K562 (cell line): ENCODE measurements around the gene CTXN3. TPM values are rescaled to one million over a fixed set of nuclear protein-coding genes. Genes with fewer than 3 reads are reported as not detected.

Experiments used
- ATAC-seq: fragments of 200-7000 bp; cut with Tn5 transposase; 3 replicates; pipeline ENCODE4 v1.9.1; 2020; ENCODE audit warnings: moderate library complexity
- BruUV-seq: library from RNA; stranded (reverse); fragments of 400-500 nt; replicated peaks from 2 replicates; lab custom pipeline; 2021; lab: Mats Ljungman, UMichigan
- CTCF ChIA-PET: fragments of 300-600 bp; formaldehyde crosslinking; extraction: SDS; loops from one replicate; lab custom pipeline; 2021; ENCODE audit warnings: low intra/inter-chr PET ratio; lab: Yijun Ruan, JAX
- POLR2A ChIA-PET: fragments of 300-600, 350-650 bp; sonication (Branson Sonifier 250); formaldehyde crosslinking; extraction: SDS; loops from one replicate; lab custom pipeline; 2021; ENCODE audit warnings: antibody characterized with exemption, inconsistent platforms; lab: Yijun Ruan, JAX
- DNase-seq, 4 experiments: peaks; one replicate each; pipeline versions ENCODE4 v3.0.0 to v3.0.0-alpha.2; 2011 to 2018; ENCODE audit warnings: low spot score in 3 of 4, mixed read lengths in 3 of 4; ENCODE audit errors: extremely low read depth in 1 of 4
- FAIRE-seq: peaks from 2 replicates; lab custom pipeline; 2011; peaks lifted over from hg19 to GRCh38; lab: Jason Lieb, UNC
- H2AFZ ChIP-seq: 2 replicates; pipeline ENCODE4 v1.6.0; 2011; ENCODE audit warnings: low read depth, low read length, control low read depth, inconsistent platforms
- H3K27ac ChIP-seq: fragments of 200-600 bp; 3 replicates; pipeline ENCODE4 v1.8.0; 2011; ENCODE audit warnings: low read depth, mild to moderate bottlenecking, control low read depth, inconsistent platforms, low read length, moderate library complexity, mixed read lengths; ENCODE audit errors: extremely low read depth
- H3K27me3 ChIP-seq, 2 experiments: fragments of 300-600 bp in 1 of 2; 2 replicates in 1 of 2; 3 replicates in 1 of 2; pipeline versions ENCODE4 v1.6.0 to v1.8.0; 2011; ENCODE audit warnings: inconsistent platforms in 2 of 2, low read length in 2 of 2, mild to moderate bottlenecking in 1 of 2, mixed read lengths in 1 of 2, moderate library complexity in 1 of 2; ENCODE audit not compliant: control insufficient read depth in 2 of 2, insufficient read depth in 2 of 2
- H3K36me3 ChIP-seq: fragments of 300-600 bp; 3 replicates; pipeline ENCODE4 v1.8.0; 2011; ENCODE audit warnings: mild to moderate bottlenecking, low read length, inconsistent platforms; ENCODE audit not compliant: control insufficient read depth, insufficient read depth
- H3K4me1 ChIP-seq, 2 experiments: fragments of 200-600 bp in 1 of 2; replicated peaks in 1 of 2; 2 replicates in 1 of 2; 3 replicates in 1 of 2; pipeline versions ENCODE4 v1.5.1 to v1.8.0; 2011; ENCODE audit warnings: inconsistent platforms in 2 of 2, low read length in 2 of 2, mild to moderate bottlenecking in 1 of 2, mixed read lengths in 1 of 2, moderate library complexity in 1 of 2; ENCODE audit not compliant: control insufficient read depth in 2 of 2, insufficient read depth in 2 of 2
- H3K4me2 ChIP-seq: 2 replicates; pipeline ENCODE4 v1.6.1; 2011; ENCODE audit warnings: low read length, control low read depth, inconsistent platforms, mixed read lengths; ENCODE audit not compliant: insufficient read depth
- H3K4me3 ChIP-seq: fragments of 200-600 bp; sonication (generic), shearing (Covaris generic); 2 replicates; pipeline ENCODE4 v1.5.1; 2016; ENCODE audit warnings: control low read depth, inconsistent platforms
- H3K79me2 ChIP-seq: fragments of 200-600 bp; 3 replicates; pipeline ENCODE4 v1.8.0; 2011; ENCODE audit warnings: low read length, inconsistent platforms; ENCODE audit not compliant: control insufficient read depth, insufficient read depth
- H3K9ac ChIP-seq, 2 experiments: 2 replicates each; pipeline versions ENCODE4 v1.6.0 to v1.6.1; 2011; ENCODE audit warnings: low read depth in 2 of 2, low read length in 2 of 2, control low read depth in 1 of 2, inconsistent platforms in 1 of 2, mild to moderate bottlenecking in 1 of 2, mixed read lengths in 1 of 2; ENCODE audit not compliant: insufficient read depth in 1 of 2
- H3K9me1 ChIP-seq: one replicate; pipeline ENCODE4 v1.6.0; 2011; ENCODE audit warnings: inconsistent platforms, mild to moderate bottlenecking, low read length, moderate library complexity; ENCODE audit not compliant: control insufficient read depth, insufficient read depth
- H3K9me3 ChIP-seq: replicated peaks from 2 replicates; pipeline ENCODE4 v1.5.1; 2011; ENCODE audit warnings: low read depth, low read length, inconsistent platforms; ENCODE audit not compliant: control insufficient read depth, insufficient read depth
- H4K20me1 ChIP-seq: replicated peaks from 2 replicates; pipeline ENCODE4 v1.6.1; 2011; ENCODE audit warnings: low read length, inconsistent platforms, mixed read lengths; ENCODE audit not compliant: control insufficient read depth, insufficient read depth
- CEBPG ChIP-seq, 3 experiments: fragments of 200-800 bp in 1 of 3; sonication (Bioruptor generic) in 1 of 3; sonication (generic) in 1 of 3; formaldehyde crosslinking in 1 of 3; IDR thresholded peaks in 2 of 3; conservative IDR thresholded peaks in 1 of 3; 2 replicates each; pipeline versions ENCODE4 v1.6.1 to v1.8.0; 2016 to 2022; ENCODE audit warnings: missing compliant biosample characterization in 2 of 3, missing genetic modification characterization in 2 of 3, mild to moderate bottlenecking in 1 of 3, missing genetic modification reagents in 1 of 3
- FOXP1 ChIP-seq: sonication (generic); formaldehyde crosslinking; IDR thresholded peaks from 2 replicates; pipeline ENCODE4 v1.8.0; 2022; ENCODE audit warnings: mild to moderate bottlenecking, missing genetic modification reagents
- HNRNPL ChIP-seq: fragments of 200-400 bp; formaldehyde crosslinking; IDR thresholded peaks from 2 replicates; pipeline ENCODE4 v1.6.1; 2017; ENCODE audit warnings: low read depth, mild to moderate bottlenecking, low read length
- KDM5B ChIP-seq: fragments of 200-600 bp; sonication (generic); IDR thresholded peaks from 2 replicates; pipeline ENCODE4 v1.6.1; 2012; ENCODE audit warnings: low read depth, mild to moderate bottlenecking, moderate library complexity, low read length, control low read depth, inconsistent platforms; ENCODE audit not compliant: insufficient replicate concordance
- NUFIP1 ChIP-seq: fragments of 450-650 bp; IDR thresholded peaks from 2 replicates; pipeline ENCODE4 v1.6.1; 2018; ENCODE audit not compliant: partially characterized antibody
- RFX5 ChIP-seq: IDR thresholded peaks from 2 replicates; pipeline ENCODE4 v1.6.1; 2011; ENCODE audit warnings: low read depth, mild to moderate bottlenecking, improper control_type of control experiment, low read length
- TBL1XR1 ChIP-seq, 2 experiments: IDR thresholded peaks; 2 replicates each; pipeline ENCODE4 v1.6.1; 2012; ENCODE audit warnings: improper control_type of control experiment in 2 of 2, low read length in 2 of 2, mild to moderate bottlenecking in 1 of 2
- ZNF354B ChIP-seq: fragments of 250-450 bp; sonication (Bioruptor Pico); IDR thresholded peaks from 2 replicates; pipeline ENCODE4 v1.4.0; 2020
- WGBS: fragments of 100-300 bp; shearing (Covaris generic); methylation state at CpG from one replicate; pipeline ENCODE4 v1.1.6; 2016; ENCODE audit warnings: low coverage, mixed read lengths; ENCODE audit not compliant: insufficient coverage; ENCODE audit errors: missing lambda C conversion rate; 5-methylcytosine and 5-hydroxymethylcytosine counted together
- in situ Hi-C: fragments of 300-500 bp; cut with MboI; formaldehyde crosslinking; loops from 4 replicates; pipeline ENCODE4 v1.15.0; 2018; ENCODE audit warnings: inconsistent platforms, mixed read lengths
- intact Hi-C: fragments of 100-400 bp; cut with micrococcal nuclease; formaldehyde crosslinking; loops from 2 replicates; pipeline ENCODE4 v1.14.2; 2022
- polyA plus RNA-seq, 8 experiments: library from polyadenylated mRNA; depleted of rRNA in 4 of 8; stranded (reverse) in 5 of 8; unstranded in 3 of 8; fragments of >200 nt; fragmentation: Nextera tagmentation in 2 of 8; fragmentation: Illumina TruSeq in 1 of 8; extraction: Ambion mirVana in 2 of 8; extraction: Trizol in 1 of 8; gene quantifications; 2 replicates each; pipeline versions ENCODE4 v1.2.1 to v1.2.3, GENCODE V29; 2011 to 2014; ENCODE audit warnings: inconsistent platforms in 1 of 8, missing spikeins in 1 of 8
- total RNA-seq, 7 experiments: library from RNA; depleted of rRNA in 6 of 7; stranded (reverse); fragments of >200 nt in 6 of 7; fragmentation: Illumina TruSeq in 2 of 7; extraction: Trizol in 2 of 7; gene quantifications; 2 replicates each; pipeline versions ENCODE4 v1.2.1 to v1.2.3, GENCODE V29; 2011 to 2021; ENCODE audit warnings: low replicate concordance in 1 of 7
- TF ChIP-seq, protein P1 (sequence below): sonication (generic); formaldehyde crosslinking; IDR thresholded peaks from 2 replicates; pipeline ENCODE4 v1.8.0; 2023; ENCODE audit warnings: mild to moderate bottlenecking, missing genetic modification reagents

The CTXN3 gene
- total and polyA plus RNA-seq, 9 of the 15 experiments (the other 6 are each of a cell fraction or from before 2014, with no cell fraction given): not detected

DNA sequence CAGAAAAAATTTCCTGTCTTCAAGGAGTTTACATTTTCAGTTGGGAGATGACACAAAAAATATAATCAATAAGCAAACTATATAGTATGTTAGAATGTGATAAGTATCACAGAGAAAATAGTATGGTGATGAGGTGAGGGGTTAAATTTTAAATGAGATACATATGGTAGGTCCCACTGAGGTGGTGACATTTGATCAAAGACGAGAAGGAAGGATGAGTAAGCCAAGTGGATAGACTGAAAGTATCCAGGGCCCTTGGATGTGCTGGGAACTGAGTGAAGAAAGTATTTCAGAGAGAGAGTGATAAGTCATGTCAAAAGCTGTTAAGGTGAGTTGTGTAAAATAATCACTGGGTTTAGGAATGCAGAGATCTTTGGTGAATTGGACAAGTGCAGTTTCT is 57.8 kb downstream of the CTXN3 start:
- in situ Hi-C loops: no loop called here
- POLR2A ChIA-PET: no interaction called here
- Histone ChIP-seq H3K4me3 (no peak overlapping the region), H4K20me1 (no peaks in the 10 kb centered on the region), H3K79me2 (no peaks in the 10 kb centered on the region), H3K27ac (no peak overlapping the region), H3K9ac (no peak overlapping the region), H3K36me3 (no peaks in the 10 kb centered on the region), H3K27me3 (no peaks in the 10 kb centered on the region; a peak in 1 of 5 replicates), H3K4me2 (no peak overlapping the region), H3K9me3 (no peaks in the 10 kb centered on the region), H2AFZ (no peak overlapping the region), H3K4me1 (no peaks in the 10 kb centered on the region), H3K9me1 (no peaks in the 10 kb centered on the region)
- no peak for FAIRE-seq
- 0% methylated on average over 1 of the region's 1 CpG for WGBS
- intact Hi-C loops: no loop called here
- no peak for ATAC-seq
- DNase-seq: no peak
- CTCF ChIA-PET: no interaction called here
- no TSS peak for BruUV-seq
- TF ChIP-seq KDM5B (no peak), RFX5 (no peak), HNRNPL (no peak), TBL1XR1 (IDR thresholded peaks at IDR 0.05; ENCODE audit: low read length in 2 of 2) (no peak), ZNF354B (CRISPR knock-in tag) (no peak), CEBPG (CRISPR knock-in tag; IDR thresholded peaks at IDR 0.05) (no peak), CEBPG (tag; conservative IDR thresholded peaks at IDR 0.05 in 1 of 2, IDR thresholded peaks at IDR 0.05 in 1 of 2) (no peak), FOXP1 (no peak), NUFIP1 (no peak)
- TF ChIP-seq, protein P1, sequence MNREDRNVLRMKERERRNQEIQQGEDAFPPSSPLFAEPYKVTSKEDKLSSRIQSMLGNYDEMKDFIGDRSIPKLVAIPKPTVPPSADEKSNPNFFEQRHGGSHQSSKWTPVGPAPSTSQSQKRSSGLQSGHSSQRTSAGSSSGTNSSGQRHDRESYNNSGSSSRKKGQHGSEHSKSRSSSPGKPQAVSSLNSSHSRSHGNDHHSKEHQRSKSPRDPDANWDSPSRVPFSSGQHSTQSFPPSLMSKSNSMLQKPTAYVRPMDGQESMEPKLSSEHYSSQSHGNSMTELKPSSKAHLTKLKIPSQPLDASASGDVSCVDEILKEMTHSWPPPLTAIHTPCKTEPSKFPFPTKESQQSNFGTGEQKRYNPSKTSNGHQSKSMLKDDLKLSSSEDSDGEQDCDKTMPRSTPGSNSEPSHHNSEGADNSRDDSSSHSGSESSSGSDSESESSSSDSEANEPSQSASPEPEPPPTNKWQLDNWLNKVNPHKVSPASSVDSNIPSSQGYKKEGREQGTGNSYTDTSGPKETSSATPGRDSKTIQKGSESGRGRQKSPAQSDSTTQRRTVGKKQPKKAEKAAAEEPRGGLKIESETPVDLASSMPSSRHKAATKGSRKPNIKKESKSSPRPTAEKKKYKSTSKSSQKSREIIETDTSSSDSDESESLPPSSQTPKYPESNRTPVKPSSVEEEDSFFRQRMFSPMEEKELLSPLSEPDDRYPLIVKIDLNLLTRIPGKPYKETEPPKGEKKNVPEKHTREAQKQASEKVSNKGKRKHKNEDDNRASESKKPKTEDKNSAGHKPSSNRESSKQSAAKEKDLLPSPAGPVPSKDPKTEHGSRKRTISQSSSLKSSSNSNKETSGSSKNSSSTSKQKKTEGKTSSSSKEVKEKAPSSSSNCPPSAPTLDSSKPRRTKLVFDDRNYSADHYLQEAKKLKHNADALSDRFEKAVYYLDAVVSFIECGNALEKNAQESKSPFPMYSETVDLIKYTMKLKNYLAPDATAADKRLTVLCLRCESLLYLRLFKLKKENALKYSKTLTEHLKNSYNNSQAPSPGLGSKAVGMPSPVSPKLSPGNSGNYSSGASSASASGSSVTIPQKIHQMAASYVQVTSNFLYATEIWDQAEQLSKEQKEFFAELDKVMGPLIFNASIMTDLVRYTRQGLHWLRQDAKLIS (CRISPR knock-in tag): no peak
